Right lobe of liver (tissue), 6 donors: Measurements from ENCODE around the gene ADGRD1. TPM values are rescaled to one million over a fixed set of nuclear protein-coding genes. Genes with fewer than 3 reads are reported as not detected.
A peak's percentile ranks its signal among the peaks of the same experiment; 100 is the strongest.

ENCODE experiments used
- ATAC-seq, 4 donors: fragments of 200-7000 bp; cut with Tn5 transposase; one replicate each; pipeline ENCODE4 v1.9.1; 2020; ENCODE audit warnings: mild to moderate bottlenecking in 4 of 4, moderate library complexity in 4 of 4
- DNase-seq, 3 donors: peaks; one replicate each; pipeline ENCODE4 v3.0.0-alpha.2; 2020
- H3K27ac ChIP-seq, 3 donors: fragments of 200-600 bp; one replicate each; pipeline ENCODE4 v1.8.0; 2022
- H3K27me3 ChIP-seq, 2 donors: fragments of 200-600 bp; one replicate each; pipeline ENCODE4 v1.8.0; 2022
- H3K36me3 ChIP-seq, 4 donors: fragments of 200-600 bp; sonication (generic) in 1 of 4; one replicate each; pipeline versions ENCODE4 v1.5.1 to v1.8.0; 2017 to 2022; ENCODE audit warnings: control low read depth in 1 of 4
- H3K4me1 ChIP-seq, 4 donors: fragments of 200-600 bp; sonication (generic) in 1 of 4; one replicate each; pipeline versions ENCODE4 v1.5.1 to v1.8.0; 2017 to 2022; ENCODE audit warnings: control low read depth in 1 of 4
- H3K4me3 ChIP-seq, 3 donors: fragments of 200-600 bp; one replicate each; pipeline ENCODE4 v1.8.0; 2022
- H3K9me3 ChIP-seq, 4 donors: fragments of 200-600 bp; sonication (generic) in 1 of 4; one replicate each; pipeline versions ENCODE4 v1.5.1 to v1.8.0; 2017 to 2022; ENCODE audit warnings: control low read depth in 1 of 4
- POLR2A ChIP-seq: fragments of 450-650 bp; IDR thresholded peaks from one replicate; pipeline ENCODE4 v1.6.1; 2017; ENCODE audit warnings: antibody characterized with exemption, mild to moderate bottlenecking
- WGBS: methylation state at CpG from one replicate; pipeline ENCODE4 v1.1.6; 2018; ENCODE audit warnings: low coverage, low lambda C conversion rate; ENCODE audit not compliant: insufficient coverage; ENCODE audit errors: missing lambda C conversion rate; 5-methylcytosine and 5-hydroxymethylcytosine counted together
- intact Hi-C, 2 donors: fragments of 100-400 bp; cut with DNase I; formaldehyde crosslinking; loops; one replicate each; pipeline versions ENCODE4 v1.11.2 to v1.14.1; 2022
- total RNA-seq, 6 experiments: library from RNA; depleted of rRNA in 2 of 6; stranded (reverse); fragments of >200 nt in 2 of 6; fragmentation: NEBNext Ultra II Directional in 3 of 6; extraction: Animal tissue kit (Norgen Biotek cat#: 25700) in 3 of 6; gene quantifications; one replicate each; pipeline versions ENCODE4 v1.1.0 to v1.2.4, GENCODE V29; 2016 to 2023
- TF ChIP-seq, protein P1 (sequence below), 4 donors: fragments of 200-600 bp in 3 of 4; fragments of 450-650 bp in 1 of 4; IDR thresholded peaks; one replicate each; pipeline versions ENCODE4 v1.5.1 to v1.8.0; 2016 to 2022; ENCODE audit warnings: antibody characterized with exemption in 4 of 4, mild to moderate bottlenecking in 2 of 4
- donor health status: DM: no; HTN: yes; CAD: no.
- donor health status: DM: no; HTN: no; CAD: no.
- donor health status: DM: no; HTN: no; CAD: no.
- donor health status: DM: no; HTN: yes; CAD: no.
- donor health status: DM: no; HTN: yes; CAD: no.

The ADGRD1 gene
- total RNA-seq, 6 experiments from 2014 or later, result 4.7 to 17.0 (median 10.9) TPM

DNA sequence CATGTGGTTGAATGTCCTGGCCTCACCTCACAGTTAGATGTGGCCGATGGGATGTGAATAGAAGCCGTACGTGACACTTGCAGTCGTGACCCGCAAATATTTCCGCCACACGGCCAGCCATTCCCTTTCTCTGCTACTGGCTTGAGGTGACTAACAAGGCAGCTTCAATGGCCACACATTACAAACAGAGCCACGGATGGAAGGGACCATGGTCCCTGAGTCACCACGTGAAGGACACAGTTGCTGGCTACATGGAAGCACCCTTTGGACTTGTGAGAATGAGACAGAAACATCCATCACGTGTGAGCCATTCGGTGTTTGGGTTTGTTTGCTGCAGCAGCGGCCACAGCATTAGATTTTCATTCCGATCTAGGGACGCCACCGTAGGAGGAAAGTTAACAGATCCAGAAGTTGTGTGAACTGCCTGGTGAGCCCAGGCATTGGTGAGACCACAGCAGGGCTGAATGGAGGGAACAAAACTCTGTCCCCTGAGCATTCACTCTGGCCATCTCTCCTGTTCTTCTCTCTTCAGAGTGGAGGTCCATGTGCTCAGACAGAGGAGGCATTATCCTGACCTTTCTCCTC lies 33.5 kb upstream of the ADGRD1 start:
- no peaks in the 10 kb centered on the region for H3K4me1 ChIP-seq
- no peak overlapping the region for H3K27ac ChIP-seq
- peak in 1 of 4 donors; percentile 19 for ATAC-seq
- no peaks in the 10 kb centered on the region for H3K27me3 ChIP-seq
- 62% methylated on average over 5 of the region's 15 CpGs for WGBS
- H3K4me3 ChIP-seq, result no peak overlapping the region
- intact Hi-C loops, result no loop called here
- no peaks in the 10 kb centered on the region for H3K36me3 ChIP-seq
- H3K9me3 ChIP-seq, result no peaks in the 10 kb centered on the region
- TF ChIP-seq POLR2A, result no peak
- TF ChIP-seq, protein P1, sequence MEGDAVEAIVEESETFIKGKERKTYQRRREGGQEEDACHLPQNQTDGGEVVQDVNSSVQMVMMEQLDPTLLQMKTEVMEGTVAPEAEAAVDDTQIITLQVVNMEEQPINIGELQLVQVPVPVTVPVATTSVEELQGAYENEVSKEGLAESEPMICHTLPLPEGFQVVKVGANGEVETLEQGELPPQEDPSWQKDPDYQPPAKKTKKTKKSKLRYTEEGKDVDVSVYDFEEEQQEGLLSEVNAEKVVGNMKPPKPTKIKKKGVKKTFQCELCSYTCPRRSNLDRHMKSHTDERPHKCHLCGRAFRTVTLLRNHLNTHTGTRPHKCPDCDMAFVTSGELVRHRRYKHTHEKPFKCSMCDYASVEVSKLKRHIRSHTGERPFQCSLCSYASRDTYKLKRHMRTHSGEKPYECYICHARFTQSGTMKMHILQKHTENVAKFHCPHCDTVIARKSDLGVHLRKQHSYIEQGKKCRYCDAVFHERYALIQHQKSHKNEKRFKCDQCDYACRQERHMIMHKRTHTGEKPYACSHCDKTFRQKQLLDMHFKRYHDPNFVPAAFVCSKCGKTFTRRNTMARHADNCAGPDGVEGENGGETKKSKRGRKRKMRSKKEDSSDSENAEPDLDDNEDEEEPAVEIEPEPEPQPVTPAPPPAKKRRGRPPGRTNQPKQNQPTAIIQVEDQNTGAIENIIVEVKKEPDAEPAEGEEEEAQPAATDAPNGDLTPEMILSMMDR (IDR thresholded peaks at IDR 0.05), result no peak
- DNase-seq, result no peak

DNA sequence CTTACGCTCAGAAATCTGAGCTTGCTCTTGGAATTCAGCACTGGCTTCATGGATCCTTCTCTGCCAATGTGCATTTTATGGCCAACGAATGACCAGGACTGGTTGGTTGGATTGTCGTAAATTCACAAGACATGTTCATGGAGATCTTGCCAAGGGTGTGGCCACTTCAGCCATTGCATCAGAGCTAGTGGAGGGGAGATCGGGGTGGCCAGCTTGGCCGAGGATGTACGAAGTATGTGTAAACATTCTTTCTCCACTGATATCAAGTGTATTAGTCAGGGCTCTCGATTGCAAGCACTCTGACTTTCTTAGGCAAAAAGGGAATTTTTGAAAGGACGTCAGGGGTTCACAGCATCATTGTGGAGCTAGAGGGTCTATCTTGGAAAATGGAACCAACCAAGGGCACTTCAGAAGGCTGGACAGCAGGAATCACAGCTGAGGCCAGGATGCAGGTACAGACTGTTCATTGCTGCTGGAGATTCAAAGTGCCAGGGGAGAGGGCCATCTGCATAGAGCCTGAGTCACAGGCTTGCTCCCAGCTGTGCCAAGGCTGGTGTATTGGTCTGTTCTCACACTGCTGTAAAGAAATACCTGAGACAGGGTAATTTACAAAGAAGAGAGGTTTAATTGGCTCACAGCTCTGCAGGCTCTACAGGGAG lies 32.9 kb upstream of the ADGRD1 start:
- no peaks in the 10 kb centered on the region for H3K36me3 ChIP-seq
- H3K4me1 ChIP-seq, result no peaks in the 10 kb centered on the region
- no peak for TF ChIP-seq POLR2A
- TF ChIP-seq, protein P1 (IDR thresholded peaks at IDR 0.05), result no peak
- ATAC-seq, result no peak
- no peak overlapping the region for H3K4me3 ChIP-seq
- no peaks in the 10 kb centered on the region for H3K9me3 ChIP-seq
- no peak overlapping the region for H3K27ac ChIP-seq
- 71% methylated on average over 7 of the region's 8 CpGs for WGBS
- no peaks in the 10 kb centered on the region for H3K27me3 ChIP-seq
- DNase-seq, result no peak
- intact Hi-C loops, result no loop called here

DNA sequence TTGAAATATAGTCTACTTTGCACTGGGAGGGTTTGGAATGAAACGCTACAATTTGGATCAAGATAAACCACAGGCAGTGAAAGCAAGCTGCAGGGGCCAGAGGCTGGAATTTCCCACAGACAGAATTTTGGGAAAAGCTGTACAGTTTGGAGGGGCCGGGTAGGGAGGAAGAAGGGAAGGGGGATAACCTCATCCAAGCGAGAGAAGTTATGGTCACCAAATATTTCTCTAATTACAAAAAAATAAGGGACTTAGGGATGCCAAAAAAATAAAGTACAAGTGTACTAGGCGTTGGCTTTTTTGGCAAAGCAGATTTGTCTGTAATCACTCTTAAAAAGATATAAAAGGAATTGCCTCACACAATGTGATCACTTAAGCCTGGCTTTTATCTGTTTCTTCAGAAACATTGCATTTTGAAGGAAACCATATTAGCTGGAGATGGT lies 31.2 kb upstream of the ADGRD1 start:
- no peak for ATAC-seq
- Histone ChIP-seq H3K4me3 (no peak overlapping the region), H3K36me3 (no peaks in the 10 kb centered on the region), H3K4me1 (no peaks in the 10 kb centered on the region), H3K9me3 (no peaks in the 10 kb centered on the region), H3K27ac (no peak overlapping the region), H3K27me3 (no peaks in the 10 kb centered on the region)
- no peak for DNase-seq
- intact Hi-C loops, result no loop called here
- TF ChIP-seq POLR2A, result no peak
- TF ChIP-seq, protein P1 (IDR thresholded peaks at IDR 0.05), result no peak
- 63% methylated on average over 4 of the region's 4 CpGs for WGBS

DNA sequence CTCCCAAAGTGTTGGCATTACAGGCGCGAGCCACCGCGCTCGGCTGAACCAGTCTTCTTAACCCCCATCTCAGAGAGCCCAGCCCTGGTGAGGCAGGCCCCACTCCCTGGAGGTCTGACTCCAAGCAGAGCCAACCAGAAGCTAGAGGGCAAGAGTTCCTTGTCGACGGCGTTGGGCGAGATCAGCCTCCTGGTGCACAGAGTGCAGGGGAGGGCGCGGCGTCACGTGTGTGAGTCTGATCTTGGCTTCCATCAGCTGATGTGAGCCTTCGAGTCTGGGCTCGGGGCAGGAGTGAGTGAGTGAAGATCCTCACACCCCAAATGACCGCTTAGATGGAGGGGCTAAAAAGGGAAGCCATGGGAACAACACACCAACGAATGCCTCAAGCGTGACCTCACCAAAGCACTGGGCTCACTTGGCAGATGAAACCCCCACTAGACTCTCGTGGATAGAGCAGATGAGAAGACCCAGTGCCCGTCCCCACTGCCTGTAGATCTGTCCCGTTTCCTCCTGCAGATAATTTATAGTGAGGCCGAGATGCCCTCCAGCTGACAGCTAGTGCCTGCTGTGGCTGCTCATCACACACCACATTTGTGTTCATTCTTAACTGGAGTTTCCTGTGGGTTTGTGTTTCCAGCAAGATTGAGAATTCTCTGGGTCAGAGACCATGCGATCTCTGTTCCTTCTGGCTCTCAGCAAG lies 28.6 kb upstream of the ADGRD1 start:
- WGBS, result 88% methylated on average over 8 of the region's 23 CpGs
- no peak overlapping the region for H3K27ac ChIP-seq
- no peak for DNase-seq
- intact Hi-C loops, result no loop called here
- TF ChIP-seq, protein P1 (IDR thresholded peaks at IDR 0.05), result no peak
- no peak for TF ChIP-seq POLR2A
- no peak for ATAC-seq
- no peaks in the 10 kb centered on the region for H3K27me3 ChIP-seq
- no peaks in the 10 kb centered on the region for H3K9me3 ChIP-seq
- H3K4me1 ChIP-seq, result no peaks in the 10 kb centered on the region
- H3K4me3 ChIP-seq, result no peak overlapping the region
- no peaks in the 10 kb centered on the region for H3K36me3 ChIP-seq
